Measurements from ENCODE around the gene C2orf66.

DNA sequence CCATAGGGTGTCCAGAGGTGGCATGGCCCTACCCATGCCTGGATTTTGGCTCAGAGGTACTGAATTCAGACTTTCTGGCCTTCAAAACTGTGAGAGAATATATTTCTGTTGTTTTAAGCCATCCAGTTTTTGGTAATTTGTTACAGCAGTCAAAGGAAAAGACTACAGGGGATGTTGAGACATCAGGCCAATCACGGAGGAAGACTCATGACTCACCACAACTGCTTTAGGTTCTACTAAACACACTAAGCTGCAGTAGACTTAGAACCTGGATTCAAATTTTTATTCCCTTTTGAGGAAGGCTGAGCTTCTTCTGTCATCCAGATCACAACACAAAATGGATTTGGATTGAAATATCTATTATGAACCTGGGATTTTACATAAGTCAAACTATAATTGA is 12.0 kb upstream of the C2orf66 start:
- TF ChIP-seq, protein P1, sequence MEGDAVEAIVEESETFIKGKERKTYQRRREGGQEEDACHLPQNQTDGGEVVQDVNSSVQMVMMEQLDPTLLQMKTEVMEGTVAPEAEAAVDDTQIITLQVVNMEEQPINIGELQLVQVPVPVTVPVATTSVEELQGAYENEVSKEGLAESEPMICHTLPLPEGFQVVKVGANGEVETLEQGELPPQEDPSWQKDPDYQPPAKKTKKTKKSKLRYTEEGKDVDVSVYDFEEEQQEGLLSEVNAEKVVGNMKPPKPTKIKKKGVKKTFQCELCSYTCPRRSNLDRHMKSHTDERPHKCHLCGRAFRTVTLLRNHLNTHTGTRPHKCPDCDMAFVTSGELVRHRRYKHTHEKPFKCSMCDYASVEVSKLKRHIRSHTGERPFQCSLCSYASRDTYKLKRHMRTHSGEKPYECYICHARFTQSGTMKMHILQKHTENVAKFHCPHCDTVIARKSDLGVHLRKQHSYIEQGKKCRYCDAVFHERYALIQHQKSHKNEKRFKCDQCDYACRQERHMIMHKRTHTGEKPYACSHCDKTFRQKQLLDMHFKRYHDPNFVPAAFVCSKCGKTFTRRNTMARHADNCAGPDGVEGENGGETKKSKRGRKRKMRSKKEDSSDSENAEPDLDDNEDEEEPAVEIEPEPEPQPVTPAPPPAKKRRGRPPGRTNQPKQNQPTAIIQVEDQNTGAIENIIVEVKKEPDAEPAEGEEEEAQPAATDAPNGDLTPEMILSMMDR (IDR thresholded peaks at IDR 0.05; ENCODE audit: borderline replicate concordance, extremely low read depth, low read length, poor library complexity, severe bottlenecking) = no peak
- TF ChIP-seq EZH2 (IDR thresholded peaks at IDR 0.05; ENCODE audit: borderline replicate concordance, low read depth, low read length, severe bottlenecking) = no peak

Data from DND-41 (cell line).